ENCODE results near the gene PREP.

PREP gene

GRCh38 chr6:105433723-105434122 is 30.8 kb upstream of the PREP start:
- Histone ChIP-seq H3K9me2 (replicated peaks; ENCODE audit: control insufficient read depth, low read length) (no peaks in the 10 kb centered on the region), H3K27ac (ENCODE audit: low read depth, low read length) (no peak overlapping the region), H3F3A (ENCODE audit: control insufficient read depth, insufficient read depth) (no peaks in the 10 kb centered on the region), H3K4me3 (ENCODE audit: low read length) (no peak overlapping the region), H3K9me3 (ENCODE audit: control insufficient read depth, insufficient read depth, low read length) (no peaks in the 10 kb centered on the region), H3K27me3 (ENCODE audit: control insufficient read depth, low read length) (peaks cover 19% of the 10 kb centered on the region), H3K4me2 (ENCODE audit: low read length) (no peak overlapping the region), H3K36me3 (ENCODE audit: control insufficient read depth, low read length) (no peaks in the 10 kb centered on the region), H4K20me1 (ENCODE audit: control insufficient read depth, insufficient read depth, low read depth, low read length) (no peaks in the 10 kb centered on the region), H3K4me1 (ENCODE audit: control insufficient read depth, low read length) (no peaks in the 10 kb centered on the region), H3K79me2 (ENCODE audit: control insufficient read depth, low read length) (no peaks in the 10 kb centered on the region)
- no peak for TF ChIP-seq CTCF (IDR thresholded peaks at IDR 0.05; ENCODE audit: low read depth, low read length, poor library complexity, severe bottlenecking)
- TF ChIP-seq EZH2phosphoT487 (IDR thresholded peaks at IDR 0.05; ENCODE audit: borderline replicate concordance, low read length) = no peak

- no peaks in the 10 kb centered on the region for H3K36me3 ChIP-seq (ENCODE audit: control insufficient read depth, low read length)
- TF ChIP-seq CTCF (IDR thresholded peaks at IDR 0.05; ENCODE audit: low read depth, low read length, poor library complexity, severe bottlenecking) (no peak), EZH2phosphoT487 (IDR thresholded peaks at IDR 0.05; ENCODE audit: borderline replicate concordance, low read length) (no peak)
- no peaks in the 10 kb centered on the region for H4K20me1 ChIP-seq (ENCODE audit: control insufficient read depth, insufficient read depth, low read depth, low read length)
- H3K9me3 ChIP-seq (ENCODE audit: control insufficient read depth, insufficient read depth, low read length) = no peaks in the 10 kb centered on the region
- H3K4me3 ChIP-seq (ENCODE audit: low read length) = no peak overlapping the region
- no peak overlapping the region for H3K27ac ChIP-seq (ENCODE audit: low read depth, low read length)
- H3K4me2 ChIP-seq (ENCODE audit: low read length) = no peak overlapping the region
- H3K79me2 ChIP-seq (ENCODE audit: control insufficient read depth, low read length) = no peaks in the 10 kb centered on the region
- H3K9me2 ChIP-seq (replicated peaks; ENCODE audit: control insufficient read depth, low read length) = no peaks in the 10 kb centered on the region
- no peaks in the 10 kb centered on the region for H3F3A ChIP-seq (ENCODE audit: control insufficient read depth, insufficient read depth)
- no peaks in the 10 kb centered on the region for H3K4me1 ChIP-seq (ENCODE audit: control insufficient read depth, low read length)
- peaks cover 19% of the 10 kb centered on the region for H3K27me3 ChIP-seq (ENCODE audit: control insufficient read depth, low read length)
These were observed 29.9 kb upstream of the PREP start for GRCh38 chr6:105432797-105433196.

- no peaks in the 10 kb centered on the region for H3K9me3 ChIP-seq (ENCODE audit: control insufficient read depth, insufficient read depth, low read length)
- H3F3A ChIP-seq (ENCODE audit: control insufficient read depth, insufficient read depth) = no peaks in the 10 kb centered on the region
- no peak overlapping the region for H3K27ac ChIP-seq (ENCODE audit: low read depth, low read length)
- no peak overlapping the region for H3K4me3 ChIP-seq (ENCODE audit: low read length)
- no peaks in the 10 kb centered on the region for H3K79me2 ChIP-seq (ENCODE audit: control insufficient read depth, low read length)
- TF ChIP-seq EZH2phosphoT487 (IDR thresholded peaks at IDR 0.05; ENCODE audit: borderline replicate concordance, low read length) (no peak), CTCF (IDR thresholded peaks at IDR 0.05; ENCODE audit: low read depth, low read length, poor library complexity, severe bottlenecking) (peak; percentile 47)
- H3K9me2 ChIP-seq (replicated peaks; ENCODE audit: control insufficient read depth, low read length) = no peaks in the 10 kb centered on the region
- H3K36me3 ChIP-seq (ENCODE audit: control insufficient read depth, low read length) = no peaks in the 10 kb centered on the region
- no peak overlapping the region for H3K4me2 ChIP-seq (ENCODE audit: low read length)
- no peaks in the 10 kb centered on the region for H3K4me1 ChIP-seq (ENCODE audit: control insufficient read depth, low read length)
- H3K27me3 ChIP-seq (ENCODE audit: control insufficient read depth, low read length) = peaks cover 15% of the 10 kb centered on the region; the same call in 1 of the 2 replicates
- no peaks in the 10 kb centered on the region for H4K20me1 ChIP-seq (ENCODE audit: control insufficient read depth, insufficient read depth, low read depth, low read length)
These were observed 28.3 kb upstream of the PREP start for GRCh38 chr6:105431226-105431625.

- Histone ChIP-seq H3K4me3 (ENCODE audit: low read length) (no peak overlapping the region), H3K4me1 (ENCODE audit: control insufficient read depth, low read length) (no peaks in the 10 kb centered on the region), H3F3A (ENCODE audit: control insufficient read depth, insufficient read depth) (no peaks in the 10 kb centered on the region), H3K36me3 (ENCODE audit: control insufficient read depth, low read length) (no peaks in the 10 kb centered on the region), H4K20me1 (ENCODE audit: control insufficient read depth, insufficient read depth, low read depth, low read length) (no peaks in the 10 kb centered on the region), H3K4me2 (ENCODE audit: low read length) (no peak overlapping the region), H3K79me2 (ENCODE audit: control insufficient read depth, low read length) (no peaks in the 10 kb centered on the region), H3K27ac (ENCODE audit: low read depth, low read length) (no peak overlapping the region), H3K27me3 (ENCODE audit: control insufficient read depth, low read length) (peaks cover 10% of the 10 kb centered on the region; the same call in 1 of the 2 replicates), H3K9me2 (replicated peaks; ENCODE audit: control insufficient read depth, low read length) (no peaks in the 10 kb centered on the region), H3K9me3 (ENCODE audit: control insufficient read depth, insufficient read depth, low read length) (no peaks in the 10 kb centered on the region)
- TF ChIP-seq CTCF (IDR thresholded peaks at IDR 0.05; ENCODE audit: low read depth, low read length, poor library complexity, severe bottlenecking) (no peak), EZH2phosphoT487 (IDR thresholded peaks at IDR 0.05; ENCODE audit: borderline replicate concordance, low read length) (no peak)
These were observed 27.8 kb upstream of the PREP start for GRCh38 chr6:105430685-105431084.

All from DOHH2 (cell line).